Spleen (tissue), 11 donors: Measurements from ENCODE around the gene DMC1. TPM values are rescaled to one million over a fixed set of nuclear protein-coding genes. Genes with fewer than 3 reads are reported as not detected.

Experiments used
- DNase-seq: peaks from one replicate; pipeline ENCODE4 v3.0.0-alpha.2; 2020
- H3K27ac ChIP-seq, 8 donors: fragments of 200-600 bp; sonication (generic) in 7 of 8; 1 replicate in 4 of 8; 2 replicates in 4 of 8; pipeline versions ENCODE4 v1.5.0 to v1.8.0; 2016 to 2021; ENCODE audit warnings: inconsistent platforms in 4 of 8, mild to moderate bottlenecking in 4 of 8, moderate library complexity in 1 of 8
- H3K27me3 ChIP-seq, 7 donors: fragments of 200-600 bp; sonication (generic) in 6 of 7; replicated peaks in 1 of 7; 1 replicate in 4 of 7; 2 replicates in 3 of 7; pipeline versions ENCODE4 v1.5.0 to v1.8.0; 2016 to 2021; ENCODE audit warnings: inconsistent platforms in 3 of 7, mild to moderate bottlenecking in 1 of 7
- H3K36me3 ChIP-seq, 6 donors: fragments of 200-600 bp; sonication (generic) in 5 of 6; 1 replicate in 4 of 6; 2 replicates in 2 of 6; pipeline versions ENCODE4 v1.5.0 to v1.8.0; 2016 to 2021; ENCODE audit warnings: inconsistent platforms in 2 of 6
- H3K4me1 ChIP-seq, 6 donors: fragments of 200-600 bp; sonication (generic) in 5 of 6; 1 replicate in 3 of 6; 2 replicates in 3 of 6; pipeline versions ENCODE4 v1.5.0 to v1.8.0; 2016 to 2021; ENCODE audit warnings: inconsistent platforms in 3 of 6
- H3K4me3 ChIP-seq, 8 donors: fragments of 200-600 bp; sonication (generic) in 7 of 8; 1 replicate in 4 of 8; 2 replicates in 4 of 8; pipeline versions ENCODE4 v1.5.0 to v1.8.0; 2016 to 2021; ENCODE audit warnings: inconsistent platforms in 4 of 8, mild to moderate bottlenecking in 4 of 8, moderate library complexity in 2 of 8
- H3K9me3 ChIP-seq, 8 donors: fragments of 200-600 bp; sonication (generic) in 7 of 8; 1 replicate in 4 of 8; 2 replicates in 4 of 8; pipeline versions ENCODE4 v1.5.0 to v1.8.0; 2016 to 2021; ENCODE audit warnings: inconsistent platforms in 4 of 8
- POLR2A ChIP-seq, 3 donors: fragments of 450-650 bp; IDR thresholded peaks; one replicate each; pipeline ENCODE4 v1.5.1; 2017; ENCODE audit warnings: antibody characterized with exemption in 3 of 3, mild to moderate bottlenecking in 1 of 3
- POLR2AphosphoS5 ChIP-seq, 3 donors: sonication (generic); formaldehyde crosslinking; IDR thresholded peaks; one replicate each; pipeline ENCODE4 v1.5.1; 2017; ENCODE audit warnings: antibody characterized with exemption in 3 of 3
- WGBS, 5 donors: extraction: QIAGEN DNeasy Blood & Tissue Kit in 3 of 5; methylation state at CpG; one replicate each; pipeline versions ENCODE4 v1.1.5 to v1.1.7; 2013 to 2018; 5-methylcytosine and 5-hydroxymethylcytosine counted together
- intact Hi-C: fragments of 100-400 bp; cut with DNase I; formaldehyde crosslinking; loops from one replicate; pipeline ENCODE4 v1.15.0; 2023; ENCODE audit warnings: low total_unique reads
- polyA plus RNA-seq, 3 donors: library from polyadenylated mRNA; stranded (reverse); fragments of 200-250 nt; gene quantifications; one replicate each; pipeline ENCODE4 v1.2.1, GENCODE V29; 2013
- total RNA-seq, 7 donors: library from RNA; depleted of rRNA in 3 of 7; stranded (reverse); fragments of >200 nt in 3 of 7; fragmentation: NEBNext Ultra II Directional in 4 of 7; extraction: Animal tissue kit (Norgen Biotek cat#: 25700) in 4 of 7; gene quantifications; one replicate each; pipeline versions ENCODE4 v1.1.0 to v1.2.1, GENCODE V29; 2016 to 2021
- TF ChIP-seq, protein P1 (sequence below), 11 experiments: fragments of 200-600 bp in 7 of 11; fragments of 450-650 bp in 4 of 11; sonication (generic) in 4 of 11; IDR thresholded peaks in 8 of 11; conservative IDR thresholded peaks in 3 of 11; 1 replicate in 7 of 11; 2 replicates in 4 of 11; pipeline versions ENCODE4 v1.4.0 to v1.8.0; 2016 to 2021; ENCODE audit warnings: antibody characterized with exemption in 11 of 11, inconsistent platforms in 4 of 11, mild to moderate bottlenecking in 1 of 11
- donor health status: healthy with polysubstance abuse.
- donor health status: DM: no; HTN: no; CAD: no; lungs with moderate emphysema.
- donor health status: DM: no; HTN: no; CAD: no.
- donor health status: Bipolar disorder and iron deficiency.
- donor health status: healthy.
- donor health status: DM: no; HTN: no; CAD: no.
- donor health status: DM: yes; HTN: yes; CAD: no.

DMC1 gene
- total and polyA plus RNA-seq, 10 donors: 0.15 to 2.7 (median 0.80) TPM; not detected in 3

DNA sequence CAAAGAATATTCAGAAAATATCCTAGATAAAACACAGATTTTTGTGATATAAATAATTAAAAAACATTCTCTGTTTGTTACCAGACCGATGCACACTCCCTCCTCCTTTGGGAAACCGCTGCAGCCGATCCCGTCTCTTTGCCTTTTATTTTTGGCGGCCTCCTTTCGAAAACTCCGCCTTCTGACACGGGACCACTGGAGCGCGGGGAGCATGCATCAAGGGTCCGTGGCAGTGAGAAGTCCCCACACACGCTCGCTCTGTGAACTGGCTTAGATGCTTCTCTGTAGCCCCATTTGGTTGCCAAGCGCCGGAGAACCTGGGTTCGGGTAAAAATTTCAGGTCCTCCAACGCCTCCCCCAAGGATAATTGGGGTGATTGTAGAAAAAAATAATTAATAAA is 80.8 kb downstream of the DMC1 start:
- Histone ChIP-seq H3K4me1 (peaks cover 0 to 95% (median 13%) of the 10 kb centered on the region in 6 donors), H3K27ac (no peak overlapping the region), H3K27me3 (no peaks in the 10 kb centered on the region), H3K9me3 (no peaks in the 10 kb centered on the region), H3K36me3 (peaks cover 12 to 100% (median 100%) of the 10 kb centered on the region in 6 donors), H3K4me3 (no peak overlapping the region)
- 94 to 97% (median 95%) methylated on average over 17 of the region's 17 CpGs for WGBS, 5 donors
- peak; percentile 53 to 75 (median 66) for TF ChIP-seq POLR2AphosphoS5 (IDR thresholded peaks at IDR 0.05)
- TF ChIP-seq, protein P1, sequence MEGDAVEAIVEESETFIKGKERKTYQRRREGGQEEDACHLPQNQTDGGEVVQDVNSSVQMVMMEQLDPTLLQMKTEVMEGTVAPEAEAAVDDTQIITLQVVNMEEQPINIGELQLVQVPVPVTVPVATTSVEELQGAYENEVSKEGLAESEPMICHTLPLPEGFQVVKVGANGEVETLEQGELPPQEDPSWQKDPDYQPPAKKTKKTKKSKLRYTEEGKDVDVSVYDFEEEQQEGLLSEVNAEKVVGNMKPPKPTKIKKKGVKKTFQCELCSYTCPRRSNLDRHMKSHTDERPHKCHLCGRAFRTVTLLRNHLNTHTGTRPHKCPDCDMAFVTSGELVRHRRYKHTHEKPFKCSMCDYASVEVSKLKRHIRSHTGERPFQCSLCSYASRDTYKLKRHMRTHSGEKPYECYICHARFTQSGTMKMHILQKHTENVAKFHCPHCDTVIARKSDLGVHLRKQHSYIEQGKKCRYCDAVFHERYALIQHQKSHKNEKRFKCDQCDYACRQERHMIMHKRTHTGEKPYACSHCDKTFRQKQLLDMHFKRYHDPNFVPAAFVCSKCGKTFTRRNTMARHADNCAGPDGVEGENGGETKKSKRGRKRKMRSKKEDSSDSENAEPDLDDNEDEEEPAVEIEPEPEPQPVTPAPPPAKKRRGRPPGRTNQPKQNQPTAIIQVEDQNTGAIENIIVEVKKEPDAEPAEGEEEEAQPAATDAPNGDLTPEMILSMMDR (IDR thresholded peaks at IDR 0.05 in 8 of 11, conservative IDR thresholded peaks at IDR 0.05 in 3 of 11): no peak
- intact Hi-C loops: no loop called here
- DNase-seq: peak; percentile 35

DNA sequence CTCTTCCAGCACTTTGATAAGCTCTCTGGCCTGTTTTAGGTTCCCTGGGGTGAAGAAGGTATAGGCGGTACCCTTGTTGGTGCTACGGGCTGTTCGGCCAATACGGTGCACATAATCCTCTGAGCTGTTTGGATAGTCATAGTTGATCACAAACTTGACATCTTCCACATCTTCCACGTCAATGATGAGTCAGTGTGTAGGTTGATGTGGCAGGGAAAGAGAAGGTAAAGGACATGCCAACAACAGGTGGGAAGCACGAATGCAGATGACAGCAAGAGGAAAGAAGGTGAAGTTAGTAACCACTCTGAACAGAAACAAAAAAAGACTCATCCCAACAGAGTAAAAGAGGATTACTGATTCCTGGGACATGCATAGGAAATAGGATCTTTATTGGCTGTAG is 82.0 kb downstream of the DMC1 start:
- peaks cover 0 to 85% (median 13%) of the 10 kb centered on the region in 6 donors for H3K4me1 ChIP-seq
- no peak overlapping the region for H3K4me3 ChIP-seq
- no peaks in the 10 kb centered on the region for H3K9me3 ChIP-seq
- intact Hi-C loops: no loop called here
- WGBS, 5 donors: 88 to 93% (median 92%) methylated on average over 6 of the region's 6 CpGs
- no peak for DNase-seq
- no peaks in the 10 kb centered on the region for H3K27me3 ChIP-seq
- TF ChIP-seq, protein P1 (IDR thresholded peaks at IDR 0.05 in 8 of 11, conservative IDR thresholded peaks at IDR 0.05 in 3 of 11): no peak
- TF ChIP-seq POLR2AphosphoS5 (IDR thresholded peaks at IDR 0.05) (peak in 1 of 3 donors; percentile 74), POLR2A (IDR thresholded peaks at IDR 0.05) (no peak)
- H3K27ac ChIP-seq: peak overlapping the region in 1 of 8 donors; percentile 24
- H3K36me3 ChIP-seq: peaks cover 12 to 100% (median 100%) of the 10 kb centered on the region in 6 donors

DNA sequence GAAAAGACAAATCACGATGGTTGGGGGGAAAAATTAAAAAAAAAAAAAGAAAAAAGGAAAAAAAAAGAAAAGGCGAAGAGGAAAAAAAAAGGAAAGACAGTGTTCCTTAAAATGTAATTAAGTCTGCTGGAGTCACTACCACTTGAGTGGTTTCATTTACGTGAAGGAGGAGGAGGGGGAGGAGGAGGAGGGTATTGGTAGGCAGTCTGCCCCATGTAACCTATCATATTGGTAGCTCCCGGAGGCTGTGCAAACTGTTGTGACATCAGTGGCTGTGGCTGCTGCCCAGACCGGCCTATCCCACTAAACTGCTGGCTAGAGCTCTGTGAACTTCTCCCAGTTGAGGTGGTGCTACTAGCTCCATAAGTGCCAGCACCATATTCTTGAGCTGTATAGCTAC is 84.2 kb downstream of the DMC1 start:
- intact Hi-C loops: no loop called here
- WGBS, 5 donors: 61 to 73% (median 65%) methylated on average over 5 of the region's 5 CpGs
- H3K4me3 ChIP-seq: no peak overlapping the region
- no peaks in the 10 kb centered on the region for H3K27me3 ChIP-seq
- peak overlapping the region in 1 of 8 donors; percentile 19 for H3K27ac ChIP-seq
- peaks cover 0 to 64% (median 6%) of the 10 kb centered on the region in 6 donors for H3K4me1 ChIP-seq
- no peak for DNase-seq
- H3K9me3 ChIP-seq: no peaks in the 10 kb centered on the region
- TF ChIP-seq POLR2AphosphoS5 (IDR thresholded peaks at IDR 0.05): peak in 2 of 3 donors; percentile 44 to 61
- TF ChIP-seq POLR2A (IDR thresholded peaks at IDR 0.05): no peak
- TF ChIP-seq, protein P1 (IDR thresholded peaks at IDR 0.05 in 8 of 11, conservative IDR thresholded peaks at IDR 0.05 in 3 of 11): no peak
- peaks cover 9 to 100% (median 99%) of the 10 kb centered on the region in 6 donors for H3K36me3 ChIP-seq

DNA sequence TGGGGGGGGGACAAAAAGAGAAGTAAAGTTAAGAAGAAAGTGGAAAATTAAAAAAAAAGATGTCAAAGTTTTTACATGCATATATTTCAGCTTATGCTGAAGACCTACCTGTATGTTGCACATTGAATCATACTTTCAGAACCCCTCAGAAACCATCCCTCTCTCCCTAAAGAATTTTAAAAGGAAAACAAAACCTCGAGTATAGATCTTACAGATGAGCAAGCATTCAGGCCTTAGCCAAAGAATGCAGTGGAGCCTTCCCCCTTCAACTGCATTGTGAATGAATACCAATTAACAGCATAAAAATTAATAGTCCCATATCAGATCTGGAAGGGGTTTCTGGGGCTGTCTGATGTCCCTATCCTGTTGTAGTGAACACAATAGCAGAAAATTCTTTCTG is 85.7 kb downstream of the DMC1 start:
- DNase-seq: no peak
- intact Hi-C loops: no loop called here
- WGBS, 5 donors: 78 to 84% (median 83%) methylated on average over 1 of the region's 1 CpG

More for the DNA sequence above, 85.7 kb downstream of the DMC1 start:
- no peaks in the 10 kb centered on the region for H3K9me3 ChIP-seq
- H3K27ac ChIP-seq: no peak overlapping the region
- H3K4me3 ChIP-seq: no peak overlapping the region
- TF ChIP-seq, protein P1 (IDR thresholded peaks at IDR 0.05 in 8 of 11, conservative IDR thresholded peaks at IDR 0.05 in 3 of 11): no peak
- no peak for TF ChIP-seq POLR2A (IDR thresholded peaks at IDR 0.05)
- H3K4me1 ChIP-seq: peaks cover 0 to 52% (median 3%) of the 10 kb centered on the region in 6 donors
- no peaks in the 10 kb centered on the region for H3K27me3 ChIP-seq
- H3K36me3 ChIP-seq: peaks cover 9 to 100% (median 92%) of the 10 kb centered on the region in 6 donors
